NCI-H748 (cell line): ENCODE results near the gene CYFIP2.
"Not testable (repeated sequence)": the region's sequence is repeated elsewhere in the genome, so short reads cannot be mapped to it uniquely, and the experiment has no call there.

Source experiments
- DNase-seq: peaks from one replicate; lab custom pipeline; 2025; ENCODE audit not compliant: unreplicated experiment; lab: John Stamatoyannopoulos, UW

Gene CYFIP2

DNA sequence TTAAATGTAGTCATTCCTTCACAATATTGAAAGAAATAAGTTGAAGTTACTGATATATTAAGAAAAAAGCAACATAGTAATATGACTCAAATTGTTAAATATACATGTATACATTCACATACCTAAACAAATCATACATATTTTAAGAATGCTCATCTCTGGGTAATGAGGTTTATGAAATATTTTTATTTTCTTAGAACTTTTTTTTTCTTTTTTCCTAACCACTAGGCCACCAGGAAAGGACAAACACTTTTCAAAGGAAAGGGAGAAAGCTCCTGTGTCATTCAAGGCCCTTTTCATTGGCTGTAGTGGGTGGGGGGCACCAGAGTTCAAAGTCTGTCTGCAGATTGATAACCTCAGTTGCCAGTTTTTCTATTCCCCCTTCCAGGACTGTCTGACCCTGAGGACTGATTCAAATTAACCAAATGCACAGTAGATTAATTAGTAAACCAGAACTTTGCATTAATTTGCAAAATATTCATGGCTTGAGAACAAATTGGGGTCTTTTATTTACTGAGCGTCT is 121.2 kb downstream of the CYFIP2 start:
- no peak for DNase-seq

DNA sequence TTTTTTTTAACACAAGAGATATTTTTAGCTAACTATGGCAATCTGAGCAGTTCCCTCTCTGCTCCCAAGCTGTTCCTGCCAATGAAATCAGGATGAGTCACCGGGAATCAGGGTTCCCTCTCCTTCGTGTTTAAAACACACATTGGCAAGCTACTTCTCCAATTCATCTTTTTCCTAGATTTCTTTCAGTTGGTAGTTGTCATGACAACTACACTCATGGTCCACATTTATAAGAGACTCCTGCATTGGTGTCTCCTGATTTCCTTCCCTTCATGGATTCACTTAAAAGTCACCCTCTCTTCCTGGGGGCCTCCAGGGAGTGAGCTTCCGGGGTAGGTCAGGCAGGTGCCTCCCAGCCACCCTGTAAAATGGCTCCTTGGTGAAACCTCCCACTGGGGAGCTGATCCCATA is 121.8 kb downstream of the CYFIP2 start:
- DNase-seq, result no peak

DNA sequence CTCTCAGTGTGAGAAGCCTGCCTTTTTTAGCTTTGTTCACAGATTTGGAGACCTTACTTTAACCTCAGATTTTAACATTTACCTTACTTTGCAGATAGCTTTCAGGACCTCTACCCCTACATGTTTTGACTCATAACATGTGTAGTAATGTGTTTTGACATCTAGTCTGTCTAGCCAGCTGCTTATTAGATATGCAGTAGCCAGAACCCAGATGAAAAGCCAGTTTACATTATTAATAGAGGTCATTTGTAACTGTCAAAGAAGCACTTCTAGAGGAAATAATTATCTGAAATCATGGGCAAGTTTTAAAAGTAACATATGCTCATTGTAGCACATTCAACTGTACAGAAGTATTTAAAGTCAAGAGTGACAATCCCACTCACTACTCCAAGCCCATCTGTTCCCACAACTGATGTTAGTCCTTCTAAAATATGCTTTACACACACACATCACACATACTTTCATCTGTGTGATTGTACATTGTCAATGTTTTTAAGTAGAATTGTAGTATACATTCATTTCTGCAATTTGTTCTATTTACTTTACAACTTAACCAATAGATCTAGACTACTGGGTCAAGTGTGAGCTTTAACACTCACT is 122.3 kb downstream of the CYFIP2 start:
- DNase-seq, result no peak

DNA sequence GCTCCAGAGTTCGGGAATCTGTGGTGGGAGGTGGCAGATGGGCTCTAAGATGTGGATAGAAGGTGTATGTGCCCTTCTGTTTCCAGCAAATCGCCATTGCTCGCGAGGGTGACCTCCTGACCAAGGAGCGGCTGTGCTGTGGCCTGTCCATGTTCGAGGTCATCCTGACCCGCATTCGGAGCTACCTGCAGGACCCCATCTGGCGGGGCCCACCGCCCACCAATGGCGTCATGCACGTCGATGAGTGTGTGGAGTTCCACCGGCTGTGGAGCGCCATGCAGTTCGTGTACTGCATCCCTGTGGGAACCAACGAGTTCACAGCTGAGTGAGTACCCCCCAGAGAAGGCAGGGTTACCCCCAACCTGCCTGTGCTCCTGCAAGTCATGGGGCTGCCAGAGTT is 123.2 kb downstream of the CYFIP2 start:
- no peak for DNase-seq

DNA sequence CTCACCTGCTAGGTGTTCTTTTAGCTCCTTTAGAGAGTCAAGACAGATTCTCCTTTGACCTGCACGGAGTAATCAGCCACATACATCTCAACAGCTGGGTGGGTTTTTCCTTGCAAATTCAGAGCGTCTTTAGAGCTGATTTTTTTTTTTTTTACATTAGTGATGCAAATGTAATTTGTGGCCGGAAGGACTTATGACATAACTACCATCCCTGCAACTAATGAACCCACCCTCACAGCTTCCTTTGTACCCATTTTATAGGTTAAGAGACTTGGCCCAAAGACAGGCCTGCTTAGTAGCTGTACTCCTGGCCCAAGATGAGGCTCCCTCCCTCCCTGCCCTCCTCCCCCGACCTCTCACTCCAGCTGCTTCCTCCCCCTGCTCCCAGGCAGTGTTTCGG is 124.2 kb downstream of the CYFIP2 start:
- no peak for DNase-seq

DNA sequence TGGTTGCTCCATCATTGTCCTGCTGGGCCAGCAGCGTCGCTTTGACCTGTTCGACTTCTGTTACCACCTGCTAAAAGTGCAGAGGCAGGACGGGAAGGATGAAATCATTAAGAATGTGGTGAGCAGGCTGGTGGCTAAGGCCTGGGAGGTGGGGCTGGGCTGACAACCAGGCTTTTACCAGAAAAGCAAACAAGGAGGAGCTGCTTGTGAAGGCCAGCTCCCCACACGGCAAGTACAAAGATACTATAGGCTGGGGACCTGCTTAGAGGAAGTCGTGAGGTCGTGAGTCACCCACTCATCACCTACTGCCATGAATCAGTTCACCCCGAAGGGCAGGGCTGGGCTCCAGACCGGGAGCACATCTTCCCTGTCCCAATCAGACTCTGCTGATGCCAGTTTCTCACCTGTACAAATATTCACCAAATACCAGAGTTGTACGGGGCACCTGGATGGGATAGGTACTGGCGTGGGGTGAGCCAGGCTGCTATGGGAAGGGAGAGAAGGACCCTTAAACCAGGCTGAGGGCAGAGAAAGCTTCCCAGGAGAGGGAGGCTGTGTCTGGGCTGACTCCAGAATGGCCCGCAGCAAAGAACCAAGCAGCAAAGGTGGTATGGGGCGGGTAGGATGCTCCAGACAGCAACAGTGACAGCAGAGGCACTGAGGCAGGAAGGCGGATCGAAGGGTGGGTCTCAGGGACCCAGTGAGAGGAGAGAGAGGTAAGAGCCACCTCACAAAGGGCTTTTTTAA is 124.8 kb downstream of the CYFIP2 start:
- DNase-seq, result no peak

DNA sequence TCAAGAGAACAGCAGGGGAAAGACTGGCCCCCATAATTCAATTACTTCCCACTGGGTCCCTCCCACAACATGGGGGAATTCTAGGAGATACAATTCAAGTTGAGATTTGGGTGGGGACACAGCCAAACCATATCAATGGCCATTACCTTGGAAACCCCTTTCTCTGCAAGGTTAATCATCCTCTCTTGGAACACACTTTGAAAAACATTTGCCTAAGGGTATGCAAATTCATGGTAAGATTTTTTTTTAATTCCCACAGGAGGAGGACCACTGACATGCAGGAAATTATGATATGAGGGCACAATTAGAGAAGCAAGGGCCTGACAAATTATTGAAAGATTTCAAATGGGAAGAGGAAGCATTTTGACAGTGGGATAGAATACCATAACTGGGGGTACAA is 132.4 kb downstream of the CYFIP2 start:
- no peak for DNase-seq

DNA sequence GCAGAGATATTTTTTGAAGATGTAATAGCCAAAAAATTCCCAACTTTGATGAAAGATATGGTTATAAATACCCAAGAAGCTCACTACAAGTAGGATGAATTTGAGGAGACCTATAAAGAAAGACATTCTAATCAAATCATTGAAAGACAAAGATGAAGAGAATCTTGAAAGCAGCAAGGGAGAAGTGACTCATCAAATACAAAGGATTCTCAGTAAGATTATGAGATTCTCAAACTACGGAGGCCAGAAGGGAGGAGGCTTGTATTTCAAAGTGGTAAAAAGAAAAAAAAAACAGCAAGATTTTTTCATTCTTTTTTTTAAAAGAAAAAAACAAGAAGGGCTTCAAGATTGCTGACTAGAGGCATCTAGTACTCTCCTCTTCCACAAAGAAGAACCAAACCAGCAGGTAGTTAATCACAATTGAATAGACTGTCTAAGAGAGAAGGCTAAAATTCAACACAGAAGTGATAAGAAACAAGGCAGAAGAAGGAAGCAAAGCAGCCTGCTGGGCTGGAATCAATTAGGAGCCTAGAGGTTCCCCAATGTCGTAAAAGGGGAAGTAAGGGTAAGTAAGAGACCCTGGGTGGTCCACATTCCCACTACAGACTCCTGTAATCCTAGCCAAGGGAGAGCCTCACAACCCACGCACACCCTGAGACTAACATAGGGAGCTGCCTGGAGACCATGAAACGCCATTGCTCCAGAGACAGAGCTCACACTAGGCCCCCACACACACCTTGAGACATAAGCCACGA is 135.0 kb downstream of the CYFIP2 start:
- no peak for DNase-seq

DNA sequence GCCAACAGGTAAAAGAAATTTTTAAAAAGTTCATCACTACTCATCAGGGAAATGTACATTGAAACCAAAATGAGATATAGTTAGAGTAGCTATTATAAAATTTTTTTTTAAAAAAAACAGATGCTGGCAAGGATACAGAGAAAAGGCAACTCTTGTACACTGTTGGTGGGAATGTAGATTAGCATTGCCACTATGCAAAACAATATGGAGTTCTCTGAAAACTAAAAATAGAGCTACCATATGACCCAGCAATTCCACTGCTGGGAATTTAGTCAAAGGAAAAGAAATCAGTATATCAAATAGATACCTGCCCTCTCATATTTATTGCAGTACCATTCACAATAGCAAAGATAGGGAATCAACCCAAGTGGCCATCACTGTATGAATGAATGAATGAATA is 149.9 kb downstream of the CYFIP2 start:
- no peak for DNase-seq

DNA sequence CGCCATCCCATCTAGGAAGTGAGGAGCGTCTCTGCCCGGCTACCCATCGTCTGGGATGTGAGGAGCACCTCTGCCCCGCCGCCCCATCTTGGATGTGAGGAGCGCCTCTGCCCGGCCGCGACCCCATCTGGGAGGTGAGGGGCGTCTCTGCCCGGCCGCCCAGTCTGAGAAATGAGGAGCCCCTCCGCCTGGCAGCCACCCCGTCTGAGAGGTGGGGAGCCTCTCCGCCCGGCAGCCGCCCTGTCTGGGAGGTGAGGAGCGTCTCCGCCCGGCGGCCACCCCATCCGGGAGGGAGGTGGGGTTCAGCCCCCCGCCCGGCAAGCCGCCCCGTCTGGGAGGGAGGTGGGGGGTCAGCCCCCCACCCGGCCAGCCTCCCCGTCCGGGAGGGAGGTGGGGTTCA is 153.6 kb downstream of the CYFIP2 start:
- DNase-seq, result not testable (repeated sequence)

DNA sequence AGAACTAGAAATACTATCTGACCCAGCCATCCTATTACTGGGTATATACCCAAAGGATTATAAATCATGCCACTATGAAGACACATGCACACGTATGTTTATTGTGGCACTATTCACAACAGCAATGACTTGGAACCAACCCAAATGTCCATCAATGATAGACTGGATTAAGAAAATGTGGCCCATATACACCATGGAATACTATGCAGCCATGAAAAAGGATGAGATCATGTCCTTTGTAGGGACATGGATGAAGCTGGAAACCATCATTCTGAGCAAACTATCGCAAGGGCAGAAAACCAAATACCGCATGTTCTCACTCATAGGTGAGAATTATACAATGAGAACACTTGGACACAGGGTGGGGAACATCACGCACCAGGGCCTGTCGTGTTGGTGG is 164.0 kb downstream of the CYFIP2 start:
- DNase-seq, result not testable (repeated sequence)

DNA sequence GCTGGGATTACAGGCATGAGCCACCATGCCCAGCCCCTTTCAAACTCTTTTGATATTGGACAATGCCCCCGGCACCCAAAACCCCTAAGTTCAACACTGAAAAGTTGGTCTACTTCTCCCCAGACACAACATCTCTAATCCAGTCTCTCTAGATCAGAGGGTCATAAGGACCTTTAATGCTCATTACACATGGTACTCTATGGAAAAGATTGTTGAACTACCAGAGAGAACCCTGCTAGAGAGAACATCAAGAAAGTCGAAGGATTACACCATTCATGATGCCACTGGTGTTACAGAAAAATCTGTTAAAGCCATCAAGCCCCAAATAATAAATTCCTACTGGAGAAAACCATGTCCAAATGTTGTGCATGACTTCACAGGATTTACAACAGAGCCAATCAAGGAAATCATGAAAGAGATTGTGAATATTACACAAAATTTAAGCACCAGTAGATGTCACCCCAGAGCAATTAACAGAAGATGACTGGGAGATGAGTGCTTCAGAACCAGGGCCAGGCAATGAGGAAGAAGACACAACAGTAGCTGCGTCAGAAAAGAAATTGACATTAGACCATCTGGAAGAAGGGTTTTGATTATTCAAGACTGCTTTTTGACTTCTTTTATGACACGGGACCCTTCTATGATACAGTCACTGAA is 165.7 kb downstream of the CYFIP2 start:
- DNase-seq, result peak; percentile 63

DNA sequence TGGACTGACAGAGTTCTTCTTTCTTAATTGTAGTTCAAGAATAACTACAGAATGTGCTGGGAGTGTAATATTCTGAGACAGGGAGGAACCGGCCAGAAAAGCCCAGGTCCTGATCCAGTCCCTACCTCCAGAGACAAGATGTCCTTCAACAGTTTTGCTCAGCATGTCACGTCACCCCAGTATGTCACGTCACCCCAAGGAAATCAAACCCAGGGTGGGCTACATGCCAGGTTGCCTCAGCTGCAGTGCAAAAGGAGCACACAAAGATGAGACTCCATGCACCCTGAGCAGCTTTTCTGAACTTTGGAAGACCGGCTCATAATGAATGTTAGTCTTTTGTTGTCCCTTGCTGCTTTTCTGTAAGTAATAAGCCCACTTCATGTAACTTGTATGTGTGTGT is 168.2 kb downstream of the CYFIP2 start:
- DNase-seq, result no peak

DNA sequence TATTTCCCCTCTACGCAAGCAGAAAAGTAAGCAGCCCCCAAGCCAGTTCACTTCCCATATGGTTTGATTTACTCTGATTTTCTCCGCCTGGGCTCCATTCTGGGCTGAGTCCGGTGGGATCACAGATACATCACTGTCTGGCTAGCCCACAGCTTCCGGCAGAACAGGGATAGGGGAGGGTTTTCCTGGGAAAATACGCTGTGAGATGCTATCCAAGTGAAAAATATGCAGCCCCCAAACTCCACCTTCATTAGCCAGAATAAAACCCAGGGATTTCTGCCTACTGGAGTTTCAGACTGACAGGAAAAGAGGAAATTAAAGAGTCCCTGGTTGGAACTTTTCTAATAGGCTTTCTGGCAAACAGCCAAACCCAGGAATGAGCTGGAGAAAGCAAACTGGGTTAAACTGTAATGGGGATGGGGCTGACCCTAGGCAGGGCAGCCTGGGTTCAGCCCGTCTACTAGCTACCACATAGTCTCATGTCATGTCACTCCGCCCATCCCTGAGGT is 177.2 kb downstream of the CYFIP2 start:
- peak; percentile 89 for DNase-seq

DNA sequence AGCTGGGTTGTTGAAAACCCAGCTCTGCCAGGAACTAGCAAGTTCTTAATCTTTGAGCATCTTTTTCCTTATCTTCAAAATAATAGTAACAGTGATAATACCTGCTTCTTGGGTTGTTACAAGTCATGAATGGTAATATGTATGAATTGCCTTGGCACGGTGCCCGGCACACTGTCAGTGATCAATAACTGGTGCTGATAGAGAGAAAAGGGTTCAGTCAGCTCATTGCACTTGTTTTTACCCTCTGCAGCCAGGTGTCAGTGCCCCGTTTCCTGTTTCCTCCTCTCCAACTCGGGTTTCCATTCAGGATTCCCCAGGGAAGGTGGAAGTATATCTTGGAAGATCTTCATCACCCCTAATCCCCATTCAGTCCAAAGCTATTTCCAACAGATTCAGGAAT is 178.3 kb downstream of the CYFIP2 start:
- DNase-seq, result peak; percentile 67
